ENCODE results near the gene DTNBP1. TPM values are rescaled to one million over a fixed set of nuclear protein-coding genes. Genes with fewer than 3 reads are reported as not detected.

Gene DTNBP1
- polyA plus RNA-seq, 1 experiment = 19.1 TPM

DNA sequence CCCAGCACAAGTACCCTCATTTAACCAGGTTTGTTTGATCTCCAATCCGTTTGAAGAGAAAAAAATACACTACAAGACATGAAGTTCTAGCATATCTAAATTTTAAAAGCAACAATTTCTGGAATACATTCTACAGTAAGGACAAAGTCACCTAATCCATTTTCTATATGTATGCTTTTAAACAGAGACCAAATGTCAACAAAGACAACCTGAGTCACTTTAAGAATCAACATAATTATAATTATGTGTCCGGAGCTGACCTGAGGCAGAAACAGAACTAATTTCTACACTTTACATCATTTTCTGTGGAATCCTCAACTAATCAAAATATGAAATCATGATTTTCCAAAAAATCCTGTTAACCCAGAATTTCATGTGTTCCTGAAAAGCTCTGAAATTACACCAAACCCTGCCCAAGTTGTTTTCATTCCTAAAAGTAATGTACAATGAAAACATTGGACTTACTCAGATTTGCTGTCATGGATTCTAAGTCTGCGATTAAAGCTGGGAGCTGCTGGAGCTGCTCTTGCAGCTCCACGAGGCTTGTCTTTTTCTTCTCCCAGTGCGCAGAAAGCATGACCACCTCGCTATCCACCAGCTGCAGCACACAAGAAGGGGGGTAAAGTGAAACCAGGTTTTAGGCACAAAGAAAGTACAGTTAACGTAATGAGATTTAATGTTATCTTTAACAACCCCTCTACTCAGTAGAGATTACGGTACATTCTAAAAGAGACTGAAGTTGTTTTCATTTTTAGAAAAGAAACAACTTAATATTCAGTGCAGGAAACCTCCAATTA, 35.8 kb downstream of the DTNBP1 start:
- CTCF ChIA-PET = interaction anchor here (1.7 kb wide), 1 partner anchor 186 kb away, joined by 4 read pairs; no protein-coding TSS in a partner anchor
- DNase-seq (ENCODE audit: low read depth) = no peak
- Histone ChIP-seq H3K36me3 (ENCODE audit: control insufficient read depth, insufficient read depth, low read length) (no peaks in the 10 kb centered on the region), H3K27me3 (ENCODE audit: control insufficient read depth, insufficient read depth, low read length) (no peaks in the 10 kb centered on the region), H3K4me3 (ENCODE audit: low read depth, low read length) (no peak overlapping the region)
- TF ChIP-seq, protein P1, sequence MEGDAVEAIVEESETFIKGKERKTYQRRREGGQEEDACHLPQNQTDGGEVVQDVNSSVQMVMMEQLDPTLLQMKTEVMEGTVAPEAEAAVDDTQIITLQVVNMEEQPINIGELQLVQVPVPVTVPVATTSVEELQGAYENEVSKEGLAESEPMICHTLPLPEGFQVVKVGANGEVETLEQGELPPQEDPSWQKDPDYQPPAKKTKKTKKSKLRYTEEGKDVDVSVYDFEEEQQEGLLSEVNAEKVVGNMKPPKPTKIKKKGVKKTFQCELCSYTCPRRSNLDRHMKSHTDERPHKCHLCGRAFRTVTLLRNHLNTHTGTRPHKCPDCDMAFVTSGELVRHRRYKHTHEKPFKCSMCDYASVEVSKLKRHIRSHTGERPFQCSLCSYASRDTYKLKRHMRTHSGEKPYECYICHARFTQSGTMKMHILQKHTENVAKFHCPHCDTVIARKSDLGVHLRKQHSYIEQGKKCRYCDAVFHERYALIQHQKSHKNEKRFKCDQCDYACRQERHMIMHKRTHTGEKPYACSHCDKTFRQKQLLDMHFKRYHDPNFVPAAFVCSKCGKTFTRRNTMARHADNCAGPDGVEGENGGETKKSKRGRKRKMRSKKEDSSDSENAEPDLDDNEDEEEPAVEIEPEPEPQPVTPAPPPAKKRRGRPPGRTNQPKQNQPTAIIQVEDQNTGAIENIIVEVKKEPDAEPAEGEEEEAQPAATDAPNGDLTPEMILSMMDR (IDR thresholded peaks at IDR 0.05; ENCODE audit: insufficient read depth, low read depth, low read length) = no peak
- POLR2A ChIA-PET = no interaction called here

DNA sequence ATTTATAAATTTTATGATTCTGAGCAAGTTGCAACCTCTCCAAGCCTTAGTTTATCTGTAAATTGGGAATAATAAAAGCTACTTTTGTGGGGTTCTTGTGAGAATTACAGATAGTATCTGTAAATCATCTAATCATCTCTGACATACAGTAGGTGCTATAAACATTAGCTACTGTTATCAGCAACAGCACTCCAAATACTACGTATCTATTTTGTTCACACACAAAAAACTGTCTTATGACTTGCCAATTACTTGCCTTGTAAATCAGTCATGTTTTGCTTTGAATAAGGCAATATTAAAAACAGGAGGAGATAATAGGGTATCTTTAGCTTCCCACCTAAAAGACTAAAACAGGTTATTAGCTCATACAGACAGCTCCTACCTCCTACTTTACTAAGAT, 36.7 kb downstream of the DTNBP1 start:
- POLR2A ChIA-PET = no interaction called here

DNA sequence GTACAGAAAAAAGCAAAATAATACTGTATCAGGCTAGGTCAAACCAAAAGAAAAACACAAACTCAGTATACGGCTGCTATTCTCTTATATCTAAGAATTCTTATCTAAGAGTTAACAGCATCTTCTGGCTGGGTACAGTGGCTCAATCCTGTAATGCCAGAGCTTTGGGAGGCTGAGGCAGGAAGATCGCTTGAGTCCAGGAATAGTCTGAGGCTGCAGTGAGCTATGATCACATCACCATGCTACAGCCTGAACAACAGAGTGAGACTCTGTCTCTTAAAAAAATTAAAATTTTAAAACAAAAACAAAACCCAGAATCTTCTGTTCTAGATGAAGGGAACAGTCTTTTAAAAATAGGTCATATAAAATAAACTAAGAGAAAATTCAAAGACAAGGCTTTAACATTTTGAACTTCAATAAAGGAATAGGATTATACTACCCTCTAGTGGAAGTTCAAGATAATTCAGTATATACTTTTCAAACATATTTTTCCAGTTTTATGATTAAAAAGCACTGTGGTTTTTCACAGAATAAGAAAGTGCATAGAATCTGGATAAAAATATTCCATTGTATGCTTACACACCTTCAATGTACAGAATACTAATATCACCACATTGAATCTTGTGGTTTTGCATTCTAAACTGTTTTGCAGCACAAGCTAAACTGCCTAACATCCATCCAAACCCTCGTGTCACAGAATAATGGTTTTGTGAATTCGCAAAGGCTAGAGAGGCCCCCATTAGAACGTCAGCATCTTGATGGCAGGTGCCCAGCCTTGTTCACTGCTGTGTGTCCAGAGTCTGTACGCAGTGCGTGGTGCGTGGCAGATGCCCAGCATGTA, 39.3 kb downstream of the DTNBP1 start:
- ChIA-PET POLR2A (no interaction called here), CTCF (interaction anchor here (0.9 to 3.1 kb wide), 17 partner anchors 9 to 1557 kb away, joined by 3 to 19 read pairs (median 4); no protein-coding TSS in a partner anchor)
- no peaks in the 10 kb centered on the region for H3K36me3 ChIP-seq (ENCODE audit: control insufficient read depth, insufficient read depth, low read length)
- no peak for DNase-seq (ENCODE audit: low read depth)
- H3K4me3 ChIP-seq (ENCODE audit: low read depth, low read length) = no peak overlapping the region
- TF ChIP-seq, protein P1 (IDR thresholded peaks at IDR 0.05; ENCODE audit: insufficient read depth, low read depth, low read length) = peak; percentile 18; the same call in 1 of the 2 replicates
- H3K27me3 ChIP-seq (ENCODE audit: control insufficient read depth, insufficient read depth, low read length) = no peaks in the 10 kb centered on the region

More for the DNA sequence above, 36.7 kb downstream of the DTNBP1 start:
- TF ChIP-seq, protein P1 (IDR thresholded peaks at IDR 0.05; ENCODE audit: insufficient read depth, low read depth, low read length) = no peak
- Histone ChIP-seq H3K36me3 (ENCODE audit: control insufficient read depth, insufficient read depth, low read length) (no peaks in the 10 kb centered on the region), H3K4me3 (ENCODE audit: low read depth, low read length) (no peak overlapping the region), H3K27me3 (ENCODE audit: control insufficient read depth, insufficient read depth, low read length) (no peaks in the 10 kb centered on the region)
- no peak for DNase-seq (ENCODE audit: low read depth)
- CTCF ChIA-PET = interaction anchor here (0.7 to 1.7 kb wide), 5 partner anchors 11 to 1446 kb away, joined by 3 to 4 read pairs (median 3); no protein-coding TSS in a partner anchor

DNA sequence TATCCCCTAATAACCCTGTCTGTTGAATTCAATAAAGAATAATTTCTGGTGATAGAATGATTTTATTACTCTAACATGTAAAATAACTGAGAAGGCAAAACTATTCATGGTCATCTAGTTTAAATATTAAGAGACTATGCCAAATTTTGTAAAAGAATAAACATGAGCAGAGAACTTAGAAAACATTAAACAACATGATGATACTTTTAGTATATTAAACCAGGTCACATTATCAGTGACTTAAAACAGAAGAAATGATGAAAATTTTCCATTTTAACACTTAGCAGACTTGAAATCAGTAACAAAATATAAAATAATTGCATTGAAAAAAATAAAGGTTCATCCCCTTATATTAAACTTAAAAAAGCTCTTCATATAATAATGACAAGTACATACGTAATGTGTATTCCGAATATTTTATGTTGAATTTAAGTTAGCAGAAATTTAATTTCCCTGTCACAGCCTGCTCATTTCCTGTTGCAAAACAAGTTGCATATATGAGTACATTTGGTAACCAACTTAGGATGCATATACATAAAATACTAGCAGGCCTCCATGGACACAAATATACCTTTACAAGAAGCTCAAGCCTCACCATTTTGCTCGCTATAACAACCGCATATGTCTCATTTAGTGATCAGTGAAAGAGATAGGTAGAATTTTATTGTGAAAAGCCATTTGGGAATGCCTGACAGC, 40.6 kb downstream of the DTNBP1 start:
- POLR2A ChIA-PET = no interaction called here
- no peak for DNase-seq (ENCODE audit: low read depth)
- TF ChIP-seq, protein P1 (IDR thresholded peaks at IDR 0.05; ENCODE audit: insufficient read depth, low read depth, low read length) = no peak
- Histone ChIP-seq H3K36me3 (ENCODE audit: control insufficient read depth, insufficient read depth, low read length) (no peaks in the 10 kb centered on the region), H3K4me3 (ENCODE audit: low read depth, low read length) (no peak overlapping the region), H3K27me3 (ENCODE audit: control insufficient read depth, insufficient read depth, low read length) (no peaks in the 10 kb centered on the region)
- CTCF ChIA-PET = interaction anchor here (1.0 to 3.1 kb wide), 12 partner anchors 9 to 1555 kb away, joined by 3 to 19 read pairs (median 4); no protein-coding TSS in a partner anchor

All from BJ (cell line).